GM21619 (cell line): ENCODE data around the gene RAB40A.
A peak's percentile ranks its signal among the peaks of the same experiment; 100 is the strongest.
"Not testable (repeated sequence)": the region's sequence is repeated elsewhere in the genome, so short reads cannot be mapped to it uniquely, and the experiment has no call there.

Experiments
- ATAC-seq: cut with Tn5 transposase; IDR thresholded peaks from one replicate; pipeline ENCODE4 v1.9.1; 2021; ENCODE audit not compliant: unreplicated experiment

Gene RAB40A

DNA sequence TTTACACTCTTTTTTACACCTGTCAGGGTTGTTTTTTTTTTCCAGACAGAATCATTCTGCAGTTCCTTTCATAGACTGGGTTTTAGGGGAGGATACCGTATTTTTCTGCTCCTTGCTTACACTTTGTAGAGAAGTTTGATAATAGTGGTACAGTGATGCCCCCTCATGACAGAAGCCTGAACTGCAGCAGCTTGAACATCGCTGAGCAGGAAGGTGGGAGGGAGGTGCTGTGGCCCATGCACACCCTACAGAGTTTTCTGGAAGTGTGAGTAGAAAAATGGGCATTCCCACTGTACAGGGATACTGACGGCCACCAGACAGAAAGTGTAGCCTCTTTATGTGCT, 54.5 kb downstream of the RAB40A start:
- ATAC-seq = peak; percentile 99

DNA sequence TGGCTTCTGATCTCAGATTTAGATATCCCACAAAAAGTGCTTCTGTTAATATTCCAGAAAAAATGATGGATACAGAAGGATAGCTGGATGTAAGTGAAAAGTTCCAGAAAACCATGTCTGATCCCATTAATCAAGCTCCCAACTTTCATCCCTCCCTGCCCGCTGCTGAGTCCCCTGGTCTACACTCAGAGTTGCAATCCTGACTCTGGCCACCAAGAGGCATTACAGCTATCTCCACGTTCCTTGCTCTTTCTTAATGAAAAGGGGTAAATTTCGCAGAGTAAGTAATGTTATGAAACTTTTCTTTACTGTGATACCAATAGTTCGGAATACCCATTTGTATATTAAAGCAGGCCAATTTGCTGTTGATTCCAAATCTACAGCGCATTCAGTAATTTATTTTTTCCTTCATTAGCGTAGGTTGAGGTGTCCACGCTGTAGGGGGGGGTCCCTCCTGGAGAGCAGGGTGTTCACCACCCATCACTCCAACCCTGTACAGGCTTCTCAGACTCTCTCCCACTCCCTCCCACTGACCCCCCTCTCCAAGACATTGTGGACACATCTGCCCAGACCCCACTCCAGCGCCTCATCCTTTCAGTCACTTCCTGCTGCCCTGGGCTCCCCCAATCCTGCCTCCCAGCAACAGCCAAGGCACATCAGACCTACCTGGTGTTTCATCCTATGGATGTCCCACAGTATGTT, 55.1 kb downstream of the RAB40A start:
- peak; percentile 61 for ATAC-seq

DNA sequence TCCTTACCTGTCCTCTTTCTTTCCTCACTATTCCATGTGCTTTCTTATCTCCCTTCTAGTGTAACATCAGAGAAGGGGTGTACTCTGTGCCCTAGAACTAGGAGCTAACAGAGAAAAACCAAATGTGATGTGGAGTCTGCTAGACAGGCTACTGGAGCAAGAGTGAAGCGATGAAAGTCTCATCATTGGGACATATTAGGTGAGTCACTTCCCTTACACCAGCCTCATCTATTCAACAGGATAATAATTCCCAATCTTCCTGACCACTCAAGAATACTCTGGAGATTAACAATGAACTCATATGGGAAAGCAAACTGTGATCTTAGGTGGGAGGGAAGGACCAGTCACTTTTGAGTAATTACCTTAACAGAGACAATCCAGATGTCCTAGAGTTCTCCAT, 58.1 kb downstream of the RAB40A start:
- ATAC-seq = no peak

DNA sequence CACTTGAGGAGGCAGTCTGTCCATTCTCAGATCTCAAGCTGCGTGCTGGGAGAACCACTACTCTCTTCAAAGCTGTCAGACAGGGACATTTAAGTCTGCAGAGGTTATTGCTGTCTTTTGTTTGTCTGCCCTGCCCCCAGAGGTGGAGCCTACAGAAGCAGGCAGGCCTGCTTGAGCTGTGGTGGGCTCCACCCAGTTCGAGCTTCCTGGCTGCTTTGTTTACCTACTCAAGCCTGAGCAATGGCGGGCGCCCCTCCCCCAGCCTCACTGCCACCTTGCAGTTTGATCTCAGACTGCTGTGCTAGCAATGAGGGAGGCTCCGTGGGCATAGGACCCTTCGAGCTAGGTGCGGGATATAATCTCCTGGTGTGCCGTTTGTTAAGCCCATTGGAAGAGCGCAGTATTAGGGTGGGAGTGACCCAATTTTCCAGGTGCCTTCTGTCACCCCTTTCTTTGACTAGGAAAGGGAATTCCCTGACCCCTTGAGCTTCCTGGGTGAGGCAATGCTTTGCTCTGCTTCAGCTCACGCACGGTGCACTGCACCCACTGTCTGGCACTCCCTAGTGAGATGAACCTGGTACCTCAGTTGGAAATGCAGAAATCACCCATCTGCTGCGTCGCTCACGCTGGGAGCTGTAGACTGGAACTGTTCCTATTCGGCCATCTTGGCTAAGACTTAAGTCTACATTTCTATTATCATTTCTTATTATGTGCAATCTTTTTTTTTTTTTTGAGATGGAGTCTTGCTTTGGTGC, 59.1 kb downstream of the RAB40A start:
- not testable (repeated sequence) for ATAC-seq

DNA sequence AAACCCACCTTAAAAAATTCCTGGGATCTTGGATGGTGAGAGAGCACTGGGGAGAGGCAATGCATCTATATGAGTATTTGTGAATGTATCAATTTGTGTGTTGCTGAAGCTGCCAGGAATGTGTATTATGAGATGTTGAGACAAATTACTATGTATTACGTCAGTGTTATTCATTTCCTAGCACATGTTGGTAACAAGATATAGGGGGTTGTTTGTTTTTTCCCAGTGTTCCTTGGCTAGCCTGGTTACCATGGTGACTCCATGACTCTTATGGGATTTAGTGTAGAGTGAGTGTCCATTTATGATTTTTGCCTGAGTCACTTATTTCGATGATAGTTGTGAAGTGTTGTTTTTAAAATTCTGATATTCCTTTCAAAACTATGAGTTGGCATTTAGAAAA, 65.6 kb downstream of the RAB40A start:
- ATAC-seq = no peak
